ENCODE data around the gene SULF2. TPM values are rescaled to one million over a fixed set of nuclear protein-coding genes. Genes with fewer than 3 reads are reported as not detected.
A peak's percentile ranks its signal among the peaks of the same experiment; 100 is the strongest.

The SULF2 gene
- total RNA-seq, 1 donor from 2014 or later = 94.5 TPM

- Mint-ChIP-seq H3K36me3 (ENCODE audit: insufficient read depth) (peaks cover 2% of the 10 kb centered on the region), H3K4me1 (ENCODE audit: low read depth) (peaks cover 10% of the 10 kb centered on the region), H3K27ac (no peak overlapping the region), H3K4me3 (ENCODE audit: low read depth) (no peak overlapping the region), H3K27me3 (peaks cover 2% of the 10 kb centered on the region), H3K9me3 (ENCODE audit: low read depth) (no peaks in the 10 kb centered on the region)
- no peak for DNase-seq (ENCODE audit: low spot score, unreplicated experiment)
- TF ChIP-seq CTCF (IDR thresholded peaks at IDR 0.05; ENCODE audit: unreplicated experiment) = peak; percentile 20
These were observed 4.4 kb downstream of the SULF2 start for GRCh38 chr20:47780720-47781389.

- TF ChIP-seq CTCF (IDR thresholded peaks at IDR 0.05; ENCODE audit: unreplicated experiment) = no peak
- Mint-ChIP-seq H3K9me3 (ENCODE audit: low read depth) (no peaks in the 10 kb centered on the region), H3K4me3 (ENCODE audit: low read depth) (no peak overlapping the region), H3K36me3 (ENCODE audit: insufficient read depth) (peaks cover 4% of the 10 kb centered on the region), H3K4me1 (ENCODE audit: low read depth) (peaks cover 6% of the 10 kb centered on the region), H3K27ac (no peak overlapping the region), H3K27me3 (no peaks in the 10 kb centered on the region)
- DNase-seq (ENCODE audit: low spot score, unreplicated experiment) = no peak
These were observed 6.6 kb downstream of the SULF2 start for GRCh38 chr20:47778398-47779354.

- Mint-ChIP-seq H3K4me1 (ENCODE audit: low read depth) (peaks cover 7% of the 10 kb centered on the region), H3K4me3 (ENCODE audit: low read depth) (no peak overlapping the region), H3K36me3 (ENCODE audit: insufficient read depth) (peaks cover 4% of the 10 kb centered on the region), H3K9me3 (ENCODE audit: low read depth) (no peaks in the 10 kb centered on the region), H3K27me3 (no peaks in the 10 kb centered on the region), H3K27ac (no peak overlapping the region)
- no peak for TF ChIP-seq CTCF (IDR thresholded peaks at IDR 0.05; ENCODE audit: unreplicated experiment)
- DNase-seq (ENCODE audit: low spot score, unreplicated experiment) = no peak
These were observed 8.1 kb downstream of the SULF2 start for GRCh38 chr20:47777220-47777619.

- TF ChIP-seq CTCF (IDR thresholded peaks at IDR 0.05; ENCODE audit: unreplicated experiment) = no peak
- no peak for DNase-seq (ENCODE audit: low spot score, unreplicated experiment)
- peaks cover 7% of the 10 kb centered on the region for H3K4me1 Mint-ChIP-seq (ENCODE audit: low read depth)
- H3K4me3 Mint-ChIP-seq (ENCODE audit: low read depth) = no peak overlapping the region
- peaks cover 4% of the 10 kb centered on the region for H3K36me3 Mint-ChIP-seq (ENCODE audit: insufficient read depth)
- no peaks in the 10 kb centered on the region for H3K27me3 Mint-ChIP-seq
- H3K27ac Mint-ChIP-seq = no peak overlapping the region
- H3K9me3 Mint-ChIP-seq (ENCODE audit: low read depth) = no peaks in the 10 kb centered on the region
These were observed 8.6 kb downstream of the SULF2 start for GRCh38 chr20:47776639-47777038.

- Mint-ChIP-seq H3K36me3 (ENCODE audit: insufficient read depth) (peaks cover 4% of the 10 kb centered on the region), H3K27ac (no peak overlapping the region)
- DNase-seq (ENCODE audit: low spot score, unreplicated experiment) = no peak
These were observed 9.4 kb downstream of the SULF2 start for GRCh38 chr20:47775841-47776240.

More at GRCh38 chr20:47775841-47776240, 9.4 kb downstream of the SULF2 start:
- H3K9me3 Mint-ChIP-seq (ENCODE audit: low read depth) = no peaks in the 10 kb centered on the region
- H3K4me3 Mint-ChIP-seq (ENCODE audit: low read depth) = no peak overlapping the region
- TF ChIP-seq CTCF (IDR thresholded peaks at IDR 0.05; ENCODE audit: unreplicated experiment) = no peak
- peaks cover 7% of the 10 kb centered on the region for H3K4me1 Mint-ChIP-seq (ENCODE audit: low read depth)
- no peaks in the 10 kb centered on the region for H3K27me3 Mint-ChIP-seq
